ENCODE data around the gene BIRC3.

DNA sequence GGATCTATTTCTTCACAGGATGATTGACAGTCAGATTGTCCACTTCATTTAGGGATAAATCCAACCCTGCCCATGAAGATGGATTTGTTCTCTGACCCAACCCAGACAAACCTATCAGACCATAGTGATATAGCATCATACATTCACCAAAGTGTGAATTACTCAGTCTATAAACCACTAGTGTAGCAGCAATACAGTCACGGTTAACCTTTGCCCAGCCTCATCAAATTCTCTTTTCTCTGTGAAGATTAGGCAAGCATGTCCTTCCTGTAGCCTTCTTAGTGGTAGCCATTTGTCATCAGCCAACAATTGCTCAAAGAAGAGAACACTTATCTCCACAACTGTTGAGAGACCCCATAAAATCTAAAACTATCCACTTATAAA is 15.3 kb downstream of the BIRC3 start:
- TF ChIP-seq, protein P1, sequence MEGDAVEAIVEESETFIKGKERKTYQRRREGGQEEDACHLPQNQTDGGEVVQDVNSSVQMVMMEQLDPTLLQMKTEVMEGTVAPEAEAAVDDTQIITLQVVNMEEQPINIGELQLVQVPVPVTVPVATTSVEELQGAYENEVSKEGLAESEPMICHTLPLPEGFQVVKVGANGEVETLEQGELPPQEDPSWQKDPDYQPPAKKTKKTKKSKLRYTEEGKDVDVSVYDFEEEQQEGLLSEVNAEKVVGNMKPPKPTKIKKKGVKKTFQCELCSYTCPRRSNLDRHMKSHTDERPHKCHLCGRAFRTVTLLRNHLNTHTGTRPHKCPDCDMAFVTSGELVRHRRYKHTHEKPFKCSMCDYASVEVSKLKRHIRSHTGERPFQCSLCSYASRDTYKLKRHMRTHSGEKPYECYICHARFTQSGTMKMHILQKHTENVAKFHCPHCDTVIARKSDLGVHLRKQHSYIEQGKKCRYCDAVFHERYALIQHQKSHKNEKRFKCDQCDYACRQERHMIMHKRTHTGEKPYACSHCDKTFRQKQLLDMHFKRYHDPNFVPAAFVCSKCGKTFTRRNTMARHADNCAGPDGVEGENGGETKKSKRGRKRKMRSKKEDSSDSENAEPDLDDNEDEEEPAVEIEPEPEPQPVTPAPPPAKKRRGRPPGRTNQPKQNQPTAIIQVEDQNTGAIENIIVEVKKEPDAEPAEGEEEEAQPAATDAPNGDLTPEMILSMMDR (IDR thresholded peaks at IDR 0.05), result no peak
- TF ChIP-seq POLR2A (IDR thresholded peaks at IDR 0.05), result no peak

Measured in testis (tissue), 2 donors.